BE2C (cell line): ENCODE data around the gene SATB1.
A peak's percentile ranks its signal among the peaks of the same experiment; 100 is the strongest.

Experiments used
- DNase-seq: peaks from one replicate; pipeline ENCODE4 v3.0.0-alpha.2; 2020
- H3K27me3 ChIP-seq: fragments of 250-450 bp; sonication (Bioruptor Pico); 2 replicates; pipeline ENCODE4 v1.5.1; 2020; ENCODE audit warnings: mild to moderate bottlenecking
- H3K36me3 ChIP-seq: fragments of 250-450 bp; sonication (Bioruptor Pico); 2 replicates; pipeline ENCODE4 v1.5.1; 2020; ENCODE audit warnings: mild to moderate bottlenecking
- H3K4me1 ChIP-seq: fragments of 250-450 bp; sonication (Bioruptor Pico); 2 replicates; pipeline ENCODE4 v1.5.1; 2020
- H3K4me3 ChIP-seq: 2 replicates; pipeline ENCODE4 v1.5.1; 2011; ENCODE audit warnings: low read depth, low read length
- H3K9me3 ChIP-seq: fragments of 250-450 bp; sonication (Bioruptor Pico); 2 replicates; pipeline ENCODE4 v1.5.1; 2020
- CTCF ChIP-seq: IDR thresholded peaks from 2 replicates; pipeline ENCODE4 v1.5.1; 2012; ENCODE audit warnings: mild to moderate bottlenecking, low read depth, low read length

SATB1 gene

DNA sequence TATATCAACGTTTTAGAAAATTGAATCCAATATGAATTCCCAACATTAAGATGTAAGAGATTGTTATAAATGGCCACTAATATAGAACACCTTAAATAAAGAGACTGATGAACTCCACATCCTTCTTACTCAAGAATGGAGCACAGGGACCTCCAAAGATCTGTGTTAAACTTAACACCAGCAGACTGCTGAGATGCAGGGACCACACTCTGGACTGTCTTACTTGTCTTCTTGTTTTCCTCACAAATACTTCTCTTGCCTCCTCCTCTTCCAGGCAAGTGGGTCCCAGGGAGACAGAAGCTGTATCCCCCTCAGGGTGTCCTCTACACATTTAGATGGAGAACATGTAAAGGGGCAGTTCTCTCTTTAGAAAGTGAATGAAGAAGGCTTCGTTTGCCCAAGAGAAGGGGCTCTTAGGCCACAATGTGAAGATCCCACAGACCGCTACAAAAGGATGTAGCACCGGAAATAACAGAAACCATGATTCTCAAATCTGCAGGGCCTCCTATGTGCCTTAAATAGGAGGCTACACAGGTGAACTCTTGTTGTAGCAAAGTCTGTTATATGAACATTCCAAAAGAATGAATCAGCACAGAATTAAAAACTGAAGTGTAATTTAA lies 52.2 kb downstream of the SATB1 start:
- Histone ChIP-seq H3K4me1 (no peaks in the 10 kb centered on the region; the same call in 1 of the 2 replicates), H3K4me3 (no peak overlapping the region), H3K27me3 (no peaks in the 10 kb centered on the region), H3K9me3 (no peaks in the 10 kb centered on the region), H3K36me3 (no peaks in the 10 kb centered on the region)
- no peak for DNase-seq
- TF ChIP-seq CTCF = no peak

DNA sequence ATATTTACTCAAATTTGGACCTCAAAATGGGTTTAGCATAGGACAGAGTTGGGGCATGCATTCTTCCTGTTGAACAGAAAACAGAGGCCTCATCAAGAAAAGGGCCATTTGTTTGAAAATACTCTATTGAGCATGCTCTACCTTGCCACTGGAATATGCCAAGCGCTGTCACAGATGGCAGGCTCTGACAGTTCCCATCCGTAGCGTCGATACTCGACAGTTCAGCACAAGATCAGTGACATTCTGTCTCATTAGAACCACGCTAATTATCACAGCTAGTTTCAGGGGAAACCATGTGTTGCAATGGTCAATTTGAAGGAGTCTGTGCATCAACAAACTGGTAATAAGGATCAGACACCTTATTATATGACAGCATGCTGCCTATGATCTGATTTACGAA lies 54.5 kb downstream of the SATB1 start:
- Histone ChIP-seq H3K36me3 (no peaks in the 10 kb centered on the region), H3K4me1 (no peaks in the 10 kb centered on the region; the same call in 1 of the 2 replicates), H3K9me3 (no peaks in the 10 kb centered on the region), H3K4me3 (no peak overlapping the region), H3K27me3 (no peaks in the 10 kb centered on the region)
- no peak for TF ChIP-seq CTCF
- DNase-seq = no peak

DNA sequence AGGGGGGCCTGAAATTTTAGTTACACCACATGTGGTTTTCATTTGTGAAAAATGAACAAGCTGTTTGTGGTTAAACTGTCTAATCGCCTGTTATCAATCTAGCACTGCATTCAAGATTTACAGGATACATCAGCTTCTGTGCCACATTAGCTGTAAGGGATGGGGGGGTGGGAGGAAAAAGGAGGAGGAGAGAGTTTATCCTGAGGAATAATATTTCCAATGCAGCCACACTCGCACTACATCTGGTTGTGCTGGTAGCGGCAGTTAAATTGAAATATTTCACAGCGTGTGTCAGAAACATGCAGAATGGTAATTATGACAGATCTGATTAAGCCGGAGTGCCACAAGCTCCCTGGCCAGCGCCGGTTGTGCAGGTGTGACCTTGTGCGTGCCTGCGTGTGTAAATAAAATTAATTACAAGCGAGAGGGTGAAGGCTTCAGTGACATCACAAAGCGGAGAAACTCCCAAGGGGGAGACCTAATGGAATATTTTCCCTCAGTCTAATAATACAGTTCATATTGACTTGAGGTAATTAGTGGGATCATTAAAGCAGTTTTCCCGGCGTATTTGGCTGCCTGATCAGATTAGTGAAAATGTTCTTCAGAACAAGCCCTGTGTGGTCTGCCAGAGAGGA lies 55.5 kb downstream of the SATB1 start:
- Histone ChIP-seq H3K27me3 (no peaks in the 10 kb centered on the region), H3K4me3 (peak overlapping the region; percentile 41), H3K4me1 (no peaks in the 10 kb centered on the region; the same call in 1 of the 2 replicates), H3K36me3 (no peaks in the 10 kb centered on the region), H3K9me3 (no peaks in the 10 kb centered on the region)
- no peak for TF ChIP-seq CTCF
- peak; percentile 14 for DNase-seq

DNA sequence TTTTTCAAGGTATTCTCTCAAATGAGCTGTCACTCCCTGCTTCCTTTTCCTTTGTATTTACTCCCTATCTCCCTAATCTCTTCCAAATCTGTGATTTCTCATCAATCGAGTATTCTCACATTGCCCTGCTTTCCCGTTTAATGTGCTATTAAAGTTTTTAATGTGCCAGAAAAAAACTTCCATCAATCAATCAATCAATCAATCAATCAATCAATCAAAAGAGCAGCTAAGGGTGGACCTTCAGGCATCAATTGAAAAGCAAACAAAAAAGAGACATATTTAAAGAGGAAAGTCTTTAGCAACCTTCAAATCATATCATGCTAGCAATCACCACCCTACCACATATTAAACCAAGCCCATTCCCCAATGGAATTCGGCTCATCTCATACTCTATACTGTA lies 58.9 kb downstream of the SATB1 start:
- no peak for DNase-seq
- Histone ChIP-seq H3K36me3 (no peaks in the 10 kb centered on the region), H3K27me3 (no peaks in the 10 kb centered on the region), H3K4me3 (no peak overlapping the region), H3K9me3 (no peaks in the 10 kb centered on the region), H3K4me1 (no peaks in the 10 kb centered on the region; the same call in 1 of the 2 replicates)
- TF ChIP-seq CTCF = no peak

DNA sequence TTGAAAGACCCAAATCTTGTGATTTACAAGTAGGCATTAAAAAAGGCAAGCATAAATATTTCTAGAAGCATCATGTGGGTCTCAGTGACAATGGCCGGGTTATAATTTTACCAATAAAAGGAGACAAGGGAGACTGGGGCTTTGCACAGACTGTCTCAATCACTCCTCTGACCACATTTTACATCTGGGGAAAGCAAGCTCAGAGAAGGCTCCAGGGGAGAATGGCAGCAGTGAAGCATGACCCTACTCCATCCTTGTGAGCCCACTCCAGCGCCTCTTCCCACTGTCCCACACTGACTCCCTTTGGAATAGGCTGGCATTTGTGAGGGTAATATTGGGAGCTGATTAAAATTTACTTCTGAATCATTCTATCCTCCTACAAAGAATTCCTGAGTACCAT lies 61.8 kb downstream of the SATB1 start:
- no peak for DNase-seq
- Histone ChIP-seq H3K4me3 (no peak overlapping the region), H3K27me3 (no peaks in the 10 kb centered on the region), H3K36me3 (no peaks in the 10 kb centered on the region), H3K4me1 (no peaks in the 10 kb centered on the region), H3K9me3 (no peaks in the 10 kb centered on the region)
- TF ChIP-seq CTCF = no peak

GRCh38 chr3:18357747-18358146 lies 67.4 kb downstream of the SATB1 start:
- Histone ChIP-seq H3K36me3 (no peaks in the 10 kb centered on the region), H3K4me1 (no peaks in the 10 kb centered on the region), H3K4me3 (no peak overlapping the region), H3K9me3 (no peaks in the 10 kb centered on the region), H3K27me3 (no peaks in the 10 kb centered on the region)
- DNase-seq = no peak
- no peak for TF ChIP-seq CTCF
